GM19468 (cell line): ENCODE results near the gene PC.

ENCODE experiments used
- ATAC-seq: cut with Tn5 transposase; IDR thresholded peaks from one replicate; pipeline ENCODE4 v1.9.1; 2021; ENCODE audit warnings: mild to moderate bottlenecking, moderate library complexity, moderate number of reproducible peaks; ENCODE audit not compliant: unreplicated experiment; ENCODE audit errors: extremely low read depth

PC gene

DNA sequence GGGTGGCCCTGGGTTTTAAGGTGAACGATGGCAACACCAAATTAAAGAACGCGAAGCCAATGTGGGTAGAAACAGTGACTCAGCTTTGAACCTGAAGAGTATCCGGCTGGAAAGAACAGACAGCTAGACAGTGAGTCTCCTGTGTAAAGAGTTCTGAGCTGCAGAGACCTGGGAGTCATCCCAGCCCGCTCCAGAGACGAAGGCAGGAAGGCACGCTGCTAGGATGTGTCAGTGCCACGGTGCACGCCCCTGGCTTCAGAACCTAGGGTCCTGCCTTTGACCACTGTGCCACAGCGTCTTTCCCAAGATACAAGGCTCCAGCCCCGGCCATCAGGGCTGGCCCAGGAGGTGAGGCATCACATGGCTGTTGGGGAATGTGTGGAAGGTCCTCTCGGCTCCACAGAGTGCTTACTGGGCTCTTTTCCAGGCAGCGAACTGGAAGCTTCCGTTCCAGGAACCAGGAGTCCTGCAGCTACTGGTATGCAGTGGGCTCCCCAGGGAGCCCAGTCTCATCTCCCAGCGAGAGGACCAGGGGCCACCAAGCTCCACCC lies 71.4 kb downstream of the PC start:
- no peak for ATAC-seq

DNA sequence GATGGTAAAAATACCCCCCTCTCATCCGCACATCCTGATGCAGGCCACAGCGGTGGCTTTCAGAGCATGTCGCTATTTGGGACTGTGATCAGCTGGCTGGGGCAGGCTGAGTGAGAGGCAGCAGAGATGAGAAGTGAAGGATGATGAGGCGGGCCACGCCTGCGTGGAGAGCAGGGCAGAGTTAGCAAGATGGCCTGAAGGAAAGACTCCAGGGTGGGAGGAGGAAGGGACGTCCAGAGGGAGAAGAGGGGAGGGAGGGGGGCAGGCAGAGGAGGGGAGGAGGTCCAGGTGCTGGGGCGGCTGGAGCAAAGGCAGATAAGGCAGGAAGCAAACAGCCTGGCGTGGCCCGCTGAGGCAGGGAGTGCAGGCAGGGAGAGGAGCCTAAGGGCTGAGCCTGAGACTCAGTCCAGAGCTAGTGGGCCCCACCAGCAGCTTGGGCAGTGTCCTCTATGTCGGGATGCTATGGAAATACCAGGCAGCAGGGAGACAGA lies 72.2 kb downstream of the PC start:
- no peak for ATAC-seq

DNA sequence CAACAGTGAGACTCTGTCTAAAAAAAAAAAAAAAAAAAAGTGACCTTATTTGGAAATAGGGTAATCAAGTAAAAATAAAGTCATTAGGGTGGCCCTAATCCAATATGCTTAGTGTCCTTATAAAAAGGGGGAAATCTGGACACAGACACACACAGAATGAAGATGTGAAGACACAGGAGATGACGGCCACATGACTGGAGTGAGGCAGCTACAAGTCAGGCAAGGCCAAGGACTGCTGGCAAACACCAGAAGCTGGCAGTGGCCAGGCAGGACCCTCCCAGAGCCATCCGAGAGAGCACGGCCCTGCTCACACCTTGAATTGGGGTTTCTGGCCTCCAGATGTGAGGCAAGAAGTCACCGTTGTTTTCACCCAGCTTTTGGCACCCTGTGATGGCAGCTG lies 72.7 kb downstream of the PC start:
- no peak for ATAC-seq

DNA sequence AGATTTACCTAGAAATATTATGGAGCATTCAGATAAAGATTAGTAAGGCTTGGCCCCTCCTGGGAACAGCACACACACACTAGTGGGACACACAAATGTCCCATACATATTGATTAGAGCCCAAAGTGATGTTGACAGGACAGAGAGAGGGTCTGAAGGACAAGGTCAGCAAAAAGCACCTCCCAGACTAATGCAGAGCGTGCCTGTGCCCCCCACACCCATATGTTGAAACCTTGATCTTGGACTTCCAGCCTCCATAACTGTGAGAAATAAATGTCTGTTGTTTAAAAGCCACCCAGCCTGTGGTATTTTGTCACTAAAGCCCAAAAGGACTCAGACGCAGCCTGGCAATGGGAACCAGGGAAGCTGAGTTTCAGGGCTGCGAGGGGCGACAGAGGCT lies 73.7 kb downstream of the PC start:
- no peak for ATAC-seq

GRCh38 chr11:66883016-66883965 lies 74.9 kb downstream of the PC start:
- no peak for ATAC-seq

GRCh38 chr11:66882561-66883015 lies 75.6 kb downstream of the PC start:
- no peak for ATAC-seq

DNA sequence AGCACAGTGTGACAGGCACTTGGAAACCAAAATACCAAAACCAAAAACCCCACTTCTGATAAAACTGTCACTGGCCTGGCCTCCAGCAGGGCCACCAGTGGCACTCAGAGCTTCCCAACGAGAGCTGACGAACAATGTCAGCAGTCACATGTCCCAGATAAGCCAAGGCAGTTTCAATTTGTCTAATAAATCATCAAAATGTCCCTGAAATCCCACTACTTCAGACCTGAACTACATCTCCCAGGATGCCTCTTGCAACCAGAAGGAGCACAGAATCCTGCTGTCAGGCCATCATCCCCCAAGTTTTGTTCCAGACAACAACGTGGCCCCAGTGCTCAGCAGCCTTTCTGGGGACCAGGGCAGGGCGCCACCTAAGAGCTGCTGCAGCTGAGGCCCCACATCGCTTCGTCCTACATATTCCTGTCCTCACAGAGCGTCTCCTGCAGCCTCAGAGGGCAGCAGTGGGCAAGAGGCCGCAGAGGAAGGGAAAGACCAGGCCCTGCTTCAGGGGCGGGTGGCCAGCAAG lies 76.2 kb downstream of the PC start:
- ATAC-seq = no peak

DNA sequence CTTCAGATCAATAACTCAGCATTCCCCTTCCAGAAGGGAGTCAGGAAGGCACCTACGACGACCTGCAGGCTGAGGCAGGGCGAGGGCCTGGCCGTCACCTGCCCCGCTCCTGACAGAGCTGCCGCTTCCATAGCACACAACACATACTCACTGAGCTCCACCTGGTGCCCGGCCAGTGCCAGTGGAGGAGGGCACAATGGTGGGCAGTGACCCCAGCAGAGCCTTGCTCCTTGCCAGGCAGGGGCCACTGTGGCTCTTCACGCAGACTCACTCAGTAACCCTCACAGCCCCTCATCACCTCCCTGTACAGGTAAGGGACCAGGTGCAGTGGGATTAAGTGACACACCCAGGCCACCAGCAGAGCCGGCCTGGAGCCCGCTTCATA lies 76.7 kb downstream of the PC start:
- no peak for ATAC-seq

DNA sequence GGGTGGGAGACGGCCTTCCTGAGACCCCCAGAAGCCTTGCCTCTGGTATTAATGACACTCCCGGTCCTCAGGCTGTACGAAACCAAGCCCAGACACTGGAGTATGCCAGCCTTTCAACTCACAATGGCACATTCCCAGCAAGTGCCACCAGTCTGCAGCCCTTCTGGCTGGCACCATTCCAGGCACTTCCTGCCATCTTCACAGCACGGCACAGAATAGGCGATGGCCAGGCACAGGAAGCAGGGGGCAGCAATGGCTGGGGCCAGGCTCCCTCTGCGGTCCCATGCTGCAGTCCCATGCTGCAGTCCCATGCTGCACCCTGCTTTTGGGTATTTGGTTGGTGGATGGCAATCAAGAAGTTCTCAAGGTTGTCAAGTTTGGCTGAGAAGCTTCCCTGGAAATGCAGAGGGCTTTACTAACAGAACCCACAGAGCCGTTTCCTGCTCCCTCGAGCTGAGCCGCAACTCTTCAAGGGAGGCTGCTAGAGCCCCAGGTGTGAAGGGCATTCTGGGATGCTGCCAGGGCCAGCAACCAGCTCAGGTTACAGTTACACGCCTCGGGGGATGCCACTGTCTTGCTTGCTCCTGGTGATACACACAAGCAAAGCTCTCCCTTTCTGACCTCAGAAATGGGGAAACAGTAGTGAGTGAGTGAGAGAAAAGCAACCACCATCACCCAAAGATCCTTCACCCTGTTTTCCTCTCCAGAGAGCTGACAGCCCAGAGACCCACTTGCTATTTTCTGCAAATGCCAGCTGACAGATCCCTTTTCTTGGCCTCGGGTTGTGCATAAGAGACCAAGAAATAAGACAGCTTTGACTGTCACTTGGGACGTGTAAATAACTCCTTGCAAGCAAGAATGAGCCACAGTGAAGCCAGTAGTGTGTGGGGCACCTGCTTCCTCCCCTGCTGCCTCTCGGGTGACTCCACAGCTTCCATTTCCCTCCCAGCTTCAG lies 77.4 kb downstream of the PC start:
- no peak for ATAC-seq

GRCh38 chr11:66879999-66880398 lies 78.2 kb downstream of the PC start:
- no peak for ATAC-seq

DNA sequence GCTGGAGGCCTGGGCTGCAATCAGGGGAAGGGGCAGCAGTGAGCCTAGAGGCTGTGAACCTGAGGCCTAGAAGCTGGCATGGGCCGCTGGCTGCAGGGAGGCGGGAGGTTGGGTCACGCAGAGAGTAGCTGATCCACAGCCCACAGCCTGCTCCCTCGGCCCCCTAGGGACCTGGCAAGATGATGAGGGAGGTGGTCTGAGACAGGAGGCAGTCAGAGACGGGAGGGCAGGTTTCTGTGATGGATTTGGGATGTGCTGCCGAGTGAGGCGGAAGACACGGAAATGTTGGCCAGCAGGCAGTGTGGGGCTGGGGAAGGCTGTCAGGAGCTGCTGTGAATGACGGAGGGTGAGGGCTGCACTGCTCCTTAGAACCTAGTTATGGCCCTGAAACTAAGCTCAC lies 78.6 kb downstream of the PC start:
- no peak for ATAC-seq

- no peak for ATAC-seq
Measured at GRCh38 chr11:66879000-66879399, 79.2 kb downstream of the PC start.

- ATAC-seq = no peak
Measured at GRCh38 chr11:66878474-66878873, 79.7 kb downstream of the PC start.

GRCh38 chr11:66877588-66878385 lies 80.4 kb downstream of the PC start:
- no peak for ATAC-seq

DNA sequence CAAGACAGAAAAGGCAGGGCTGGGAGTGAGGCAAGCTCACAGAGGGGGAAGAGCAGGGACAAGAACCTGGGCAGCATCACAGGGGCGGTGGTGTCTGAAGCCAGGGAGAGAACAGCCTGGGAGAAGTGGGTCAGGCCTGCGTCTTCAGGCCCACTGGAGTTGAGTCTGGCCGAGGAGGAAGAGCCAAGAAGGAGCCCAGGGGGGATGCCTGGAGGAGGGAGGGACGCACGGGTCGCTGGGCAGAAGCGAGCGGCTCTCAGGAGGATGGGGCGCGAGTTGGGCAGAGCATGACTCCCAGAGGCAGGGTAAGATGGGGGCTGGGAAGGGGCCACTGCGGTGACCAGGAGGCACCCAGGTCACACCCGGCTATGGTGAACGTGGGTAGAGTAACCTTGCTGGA lies 82.8 kb downstream of the PC start:
- no peak for ATAC-seq

DNA sequence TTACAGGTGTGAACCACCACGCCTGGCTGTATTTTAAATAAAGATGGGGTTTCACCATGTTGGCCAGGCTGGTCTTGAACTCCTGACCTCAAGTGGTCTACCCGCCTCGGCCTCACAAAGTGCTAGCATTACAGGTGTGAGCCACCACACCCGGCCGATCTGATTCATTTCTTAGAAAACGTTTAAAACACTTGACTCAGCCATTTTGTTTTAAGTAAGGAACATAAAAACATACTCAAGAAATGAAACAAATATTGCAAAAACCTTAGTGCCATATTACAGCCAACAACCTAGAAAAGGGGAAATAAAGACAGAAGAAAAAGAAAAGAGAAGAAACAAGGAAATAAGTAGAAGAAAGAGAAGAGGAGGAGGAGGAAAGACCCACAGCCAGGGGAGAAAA lies 84.0 kb downstream of the PC start:
- ATAC-seq = no peak

GRCh38 chr11:66871521-66871901 lies 86.7 kb downstream of the PC start:
- no peak for ATAC-seq

DNA sequence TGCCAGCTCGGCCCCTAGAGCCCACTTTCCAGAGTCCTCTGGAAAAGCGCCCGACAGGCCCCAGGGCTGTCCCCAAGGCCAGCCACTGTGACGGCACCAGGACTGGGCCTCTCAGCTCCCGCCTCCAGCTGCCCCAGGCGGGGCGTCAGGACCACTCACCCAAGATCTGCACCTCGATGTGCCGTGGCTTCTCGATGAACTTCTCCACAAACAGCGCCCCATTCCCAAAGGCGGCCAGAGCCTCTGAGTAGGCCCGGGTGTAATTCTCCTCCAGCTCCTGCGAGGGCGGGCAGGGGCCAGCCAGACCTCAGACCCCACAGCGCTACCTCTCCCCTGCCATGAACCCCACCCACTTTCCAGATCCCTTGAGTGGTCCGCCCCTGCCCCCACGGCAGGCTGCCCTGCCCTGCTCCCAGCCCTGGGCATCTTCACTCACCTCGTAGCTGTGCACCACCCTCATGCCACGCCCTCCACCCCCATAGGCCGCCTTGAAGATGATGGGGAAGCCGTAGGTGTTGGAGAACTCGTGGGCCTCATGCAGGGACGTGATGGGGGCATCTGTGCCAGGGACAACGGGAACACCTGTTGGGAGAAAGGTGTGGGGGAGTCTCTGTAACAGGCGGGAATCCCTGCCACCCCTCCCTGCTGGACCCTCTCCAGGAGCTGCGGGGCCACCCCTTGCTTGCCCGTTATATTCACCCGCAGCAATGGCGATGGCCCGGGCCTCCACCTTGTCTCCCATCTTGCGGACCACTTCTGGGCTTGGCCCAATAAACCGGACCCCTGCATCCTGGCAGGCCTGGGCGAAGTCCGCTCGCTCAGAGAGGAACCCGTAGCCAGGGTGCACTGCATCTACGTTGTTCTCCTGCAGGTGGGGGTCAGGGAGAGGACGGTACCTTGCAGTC lies 87.3 kb downstream of the PC start:
- no peak for ATAC-seq

DNA sequence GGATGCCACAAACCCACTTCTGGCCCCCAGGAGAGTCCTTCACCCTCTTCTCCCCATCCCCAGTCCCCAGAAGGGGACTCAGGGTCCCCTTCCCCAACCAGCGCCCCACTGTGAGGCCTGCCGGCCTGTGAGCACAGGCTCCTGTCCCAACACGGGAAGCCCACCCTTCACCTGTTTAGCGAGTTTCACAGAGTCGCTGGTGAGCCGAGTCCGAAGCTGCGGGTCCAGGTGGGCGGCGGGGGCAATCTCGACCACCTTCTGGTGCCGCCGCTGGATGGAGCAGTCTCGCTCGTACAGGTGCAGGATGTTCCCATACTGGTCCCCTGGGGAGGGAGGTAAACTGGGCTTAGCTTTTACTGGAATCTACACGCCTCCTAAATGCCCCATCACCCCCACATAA lies 88.1 kb downstream of the PC start:
- no peak for ATAC-seq
